B cell (primary cell): ENCODE data around the gene KMT2A.

Experiments used
- CTCF ChIP-seq: fragments of 200-600 bp; IDR thresholded peaks from one replicate; pipeline ENCODE4 v1.8.0; 2022; ENCODE audit warnings: antibody characterized with exemption, mild to moderate bottlenecking
- EZH2 ChIP-seq: IDR thresholded peaks from 2 replicates; pipeline ENCODE4 v1.6.1; 2012; ENCODE audit warnings: borderline replicate concordance, low read depth, mild to moderate bottlenecking, moderate library complexity, low read length; ENCODE audit not compliant: insufficient read depth, poor library complexity, severe bottlenecking

DNA sequence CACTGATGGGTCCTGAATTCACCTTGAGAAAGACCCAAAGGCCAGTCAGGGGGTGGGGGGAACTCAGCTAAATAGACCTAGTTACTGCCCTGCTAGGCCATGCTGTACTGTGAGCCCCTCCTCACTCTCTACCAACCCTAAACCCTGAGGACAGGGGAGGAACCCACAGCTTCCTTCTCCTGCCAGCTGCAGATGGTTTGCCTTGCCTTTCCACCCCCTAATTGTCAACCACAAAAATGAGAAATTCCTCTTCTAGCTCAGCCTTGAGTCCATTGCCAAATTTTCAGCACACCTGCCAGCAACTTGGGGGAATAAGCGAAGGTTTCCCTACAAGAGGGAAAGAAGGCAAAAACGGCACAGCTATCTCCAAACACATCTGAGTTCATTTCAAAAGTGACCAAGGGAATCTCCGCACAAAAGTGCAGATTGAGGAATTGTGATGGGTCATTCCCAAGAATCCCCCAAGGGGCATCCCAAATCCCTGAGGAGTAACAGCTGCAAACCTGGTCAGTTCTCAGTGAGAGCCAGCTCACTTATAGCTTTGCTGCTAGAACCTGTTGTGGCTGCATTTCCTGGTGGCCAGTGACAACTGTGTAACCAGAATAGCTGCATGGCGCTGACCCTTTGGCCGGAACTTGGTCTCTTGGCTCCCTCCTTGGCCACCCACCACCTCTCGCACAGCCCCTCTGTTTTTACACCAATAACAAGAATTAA lies 88.6 kb downstream of the KMT2A start:
- TF ChIP-seq CTCF (no peak), EZH2 (no peak)
